GM18951 (cell line): Measurements from ENCODE around the gene COL13A1.

ENCODE experiments used
- POLR2A ChIP-seq: IDR thresholded peaks from 4 replicates; pipeline ENCODE4 v1.6.1; 2011; ENCODE audit warnings: mild to moderate bottlenecking; ENCODE audit not compliant: insufficient read length, insufficient read depth; ENCODE audit errors: extremely low read depth
- in situ Hi-C: fragments of 300-500 bp; cut with MboI; formaldehyde crosslinking; loops from one replicate; pipeline ENCODE4 v1.12.0; 2022; ENCODE audit warnings: low sequenced_read_pairs, mixed read lengths, inconsistent platforms; ENCODE audit not compliant: unreplicated experiment

Gene COL13A1

GRCh38 chr10:69976795-69977546 is 175.3 kb downstream of the COL13A1 start:
- in situ Hi-C loops = no loop called here
- no peak for TF ChIP-seq POLR2A

DNA sequence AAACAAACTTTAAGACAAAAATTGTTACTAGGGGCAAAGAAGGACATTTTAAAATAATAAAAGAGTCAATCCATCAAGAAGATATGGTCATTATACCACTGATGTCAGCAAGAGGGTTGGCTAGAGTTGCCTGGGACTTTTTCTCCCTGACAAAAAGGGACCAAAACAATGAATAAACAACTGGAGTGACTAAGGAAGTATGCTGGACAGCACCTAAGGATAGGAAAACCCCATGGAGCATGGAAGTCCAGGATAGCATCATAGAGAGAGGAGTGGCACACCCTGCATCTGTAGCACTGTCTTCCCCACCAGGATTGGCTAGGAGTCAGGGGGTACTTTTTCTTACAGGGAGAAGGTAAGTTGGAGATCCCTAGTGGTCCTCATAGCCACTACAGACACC is 177.5 kb downstream of the COL13A1 start:
- no peak for TF ChIP-seq POLR2A
- in situ Hi-C loops = no loop called here

GRCh38 chr10:69980672-69981071 is 179.0 kb downstream of the COL13A1 start:
- in situ Hi-C loops = no loop called here
- no peak for TF ChIP-seq POLR2A

- TF ChIP-seq POLR2A = no peak
- in situ Hi-C loops = no loop called here
These were observed 186.4 kb downstream of the COL13A1 start for GRCh38 chr10:69988094-69988493.

DNA sequence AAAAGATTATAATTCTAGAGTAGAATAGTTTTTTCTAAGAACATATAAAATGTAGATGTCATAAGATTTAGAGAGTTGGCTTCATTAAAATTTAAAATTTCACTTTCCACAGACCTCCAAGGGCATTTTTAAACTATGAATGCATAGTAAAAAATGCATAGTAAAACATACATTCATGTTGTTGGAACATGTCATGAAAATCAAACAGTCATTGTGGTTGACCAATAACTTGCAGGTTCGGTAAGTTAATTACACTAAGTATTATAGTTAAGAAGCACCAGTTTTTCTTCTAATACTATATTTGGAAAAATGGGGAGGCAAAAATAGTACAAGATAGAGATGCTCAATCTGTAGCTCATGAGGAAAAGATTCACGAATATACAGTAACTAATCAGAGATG is 189.4 kb downstream of the COL13A1 start:
- in situ Hi-C loops = no loop called here
- no peak for TF ChIP-seq POLR2A

- TF ChIP-seq POLR2A = no peak
- in situ Hi-C loops = no loop called here
These were observed 192.6 kb downstream of the COL13A1 start for GRCh38 chr10:69994262-69994661.

DNA sequence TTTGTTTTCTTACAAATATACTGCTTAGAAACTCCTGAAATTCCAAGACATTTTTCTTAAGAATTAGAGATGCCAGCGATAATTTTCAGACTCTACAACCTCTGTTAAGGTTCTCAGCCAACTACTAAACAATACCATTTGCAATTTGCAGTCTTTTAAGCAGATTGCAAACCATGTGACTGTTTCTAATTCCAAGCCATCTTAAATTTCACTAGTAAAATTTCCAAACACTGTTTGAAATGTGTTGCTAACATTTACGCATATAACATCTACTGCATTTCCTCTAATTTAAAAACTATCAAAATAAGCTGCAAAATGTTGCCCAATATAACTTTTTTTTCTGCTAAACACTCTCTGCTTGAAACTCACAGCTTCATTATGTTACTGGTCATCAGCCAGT is 194.9 kb downstream of the COL13A1 start:
- in situ Hi-C loops = no loop called here
- no peak for TF ChIP-seq POLR2A

GRCh38 chr10:70000262-70000661 is 198.6 kb downstream of the COL13A1 start:
- TF ChIP-seq POLR2A = no peak
- in situ Hi-C loops = no loop called here

DNA sequence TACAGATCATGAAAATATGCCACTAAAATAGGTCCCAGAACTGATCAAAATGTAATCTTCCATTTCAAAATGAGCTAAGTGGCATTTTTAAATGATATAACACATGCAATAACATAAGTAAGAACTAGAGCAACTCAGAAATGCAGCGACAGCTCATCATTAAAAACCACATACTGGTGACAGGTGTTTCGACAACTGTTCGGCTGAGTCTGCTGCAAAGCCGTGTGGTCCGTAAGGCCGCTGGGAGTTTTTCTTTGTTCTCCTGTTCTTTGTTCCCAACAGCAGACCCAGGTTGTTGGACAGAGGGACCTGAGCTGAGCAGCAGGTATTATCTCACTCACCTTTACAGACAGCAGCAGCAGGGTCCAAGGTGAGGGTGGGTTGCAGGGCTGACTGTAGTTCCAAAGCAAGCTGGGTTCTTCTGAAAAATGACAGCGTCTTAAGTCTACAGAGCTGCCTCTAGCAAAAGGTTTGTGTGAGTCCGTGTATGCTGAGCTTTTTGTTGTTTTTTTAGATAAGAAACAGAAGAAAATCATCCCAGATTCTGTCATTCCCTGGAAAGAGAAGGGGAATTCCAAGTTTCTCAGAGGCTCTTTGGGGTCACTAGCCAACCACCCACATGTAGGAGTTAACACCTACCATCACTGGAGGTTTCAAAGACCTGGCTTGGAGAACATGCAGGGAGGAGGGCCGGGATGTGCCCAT is 205.6 kb downstream of the COL13A1 start:
- no peak for TF ChIP-seq POLR2A
- in situ Hi-C loops = no loop called here
